H9 (cell line): Measurements from ENCODE around the gene OR6Y1. TPM values are rescaled to one million over a fixed set of nuclear protein-coding genes. Genes with fewer than 3 reads are reported as not detected.

Experiments used
- DNase-seq: peaks from one replicate; pipeline ENCODE4 v3.0.0-alpha.2; 2017
- H2AFZ ChIP-seq: one replicate; pipeline ENCODE4 v1.6.1; 2013; ENCODE audit warnings: mild to moderate bottlenecking, low read length, control low read depth, moderate library complexity
- H2AK5ac ChIP-seq: 2 replicates; pipeline ENCODE4 v1.6.1; 2013; ENCODE audit warnings: low read length, control low read depth, mixed read lengths; ENCODE audit not compliant: insufficient read length
- H2BK120ac ChIP-seq: one replicate; pipeline ENCODE4 v1.6.1; 2013; ENCODE audit warnings: low read depth, mild to moderate bottlenecking, low read length, control low read depth, inconsistent platforms; ENCODE audit not compliant: poor library complexity, severe bottlenecking
- H2BK12ac ChIP-seq: 2 replicates; pipeline ENCODE4 v1.6.1; 2013; ENCODE audit warnings: low read length, control low read depth, mixed read lengths, low read depth; ENCODE audit not compliant: insufficient read length
- H2BK15ac ChIP-seq: 2 replicates; pipeline ENCODE4 v1.6.1; 2013; ENCODE audit warnings: low read depth, low read length, control low read depth
- H2BK20ac ChIP-seq: one replicate; pipeline ENCODE4 v1.6.1; 2013; ENCODE audit warnings: low read depth, mild to moderate bottlenecking, low read length, control low read depth, inconsistent platforms; ENCODE audit not compliant: poor library complexity, severe bottlenecking
- H2BK5ac ChIP-seq: 2 replicates; pipeline ENCODE4 v1.6.1; 2013; ENCODE audit warnings: low read length, control low read depth, mixed read lengths; ENCODE audit not compliant: insufficient read length
- H3K14ac ChIP-seq: 2 replicates; pipeline ENCODE4 v1.6.1; 2013; ENCODE audit warnings: low read length, control low read depth; ENCODE audit not compliant: insufficient read depth
- H3K18ac ChIP-seq: 2 replicates; pipeline ENCODE4 v1.6.1; 2013; ENCODE audit warnings: low read depth, mild to moderate bottlenecking, mixed read lengths, low read length, control low read depth; ENCODE audit not compliant: insufficient read length
- H3K23ac ChIP-seq: 2 replicates; pipeline ENCODE4 v1.6.1; 2013; ENCODE audit warnings: low read length, control low read depth, mixed read lengths, low read depth; ENCODE audit not compliant: insufficient read length
- H3K23me2 ChIP-seq: 2 replicates; pipeline ENCODE4 v1.6.1; 2013; ENCODE audit warnings: low read depth, mild to moderate bottlenecking, mixed read lengths, low read length, control low read depth; ENCODE audit not compliant: insufficient read length, poor library complexity, severe bottlenecking
- H3K27ac ChIP-seq: 2 replicates; pipeline ENCODE4 v1.5.1; 2013; ENCODE audit warnings: low read length, control low read depth, mixed read lengths, low read depth; ENCODE audit not compliant: insufficient read length
- H3K27me3 ChIP-seq: 2 replicates; pipeline ENCODE4 v1.6.1; 2013; ENCODE audit warnings: low read length, control low read depth, inconsistent platforms; ENCODE audit not compliant: insufficient read depth
- H3K4ac ChIP-seq: 2 replicates; pipeline ENCODE4 v1.6.1; 2013; ENCODE audit warnings: low read depth, mild to moderate bottlenecking, control low read depth, inconsistent platforms, low read length, moderate library complexity
- H3K4me1 ChIP-seq: 2 replicates; pipeline ENCODE4 v1.6.1; 2013; ENCODE audit warnings: low read length, control low read depth, inconsistent platforms; ENCODE audit not compliant: insufficient read depth
- H3K4me2 ChIP-seq: 2 replicates; pipeline ENCODE4 v1.6.1; 2013; ENCODE audit warnings: low read length, control low read depth, mixed read lengths; ENCODE audit not compliant: insufficient read length, insufficient read depth
- H3K56ac ChIP-seq: 2 replicates; pipeline ENCODE4 v1.6.1; 2013; ENCODE audit warnings: low read depth, mild to moderate bottlenecking, mixed read lengths, low read length, control low read depth; ENCODE audit not compliant: insufficient read length
- H3K79me1 ChIP-seq: 2 replicates; pipeline ENCODE4 v1.6.1; 2013; ENCODE audit warnings: low read depth, mild to moderate bottlenecking, moderate library complexity, low read length, control low read depth, inconsistent platforms; ENCODE audit not compliant: insufficient read depth, poor library complexity, severe bottlenecking
- H3K79me2 ChIP-seq: 2 replicates; pipeline ENCODE4 v1.6.1; 2013; ENCODE audit warnings: low read length, control low read depth, inconsistent platforms; ENCODE audit not compliant: insufficient read depth
- H3K9ac ChIP-seq: 2 replicates; pipeline ENCODE4 v1.6.1; 2013; ENCODE audit warnings: low read length, control low read depth, mixed read lengths; ENCODE audit not compliant: insufficient read length; ENCODE audit errors: extremely low read depth
- H3K9me3 ChIP-seq: one replicate; pipeline ENCODE4 v1.6.1; 2013; ENCODE audit warnings: low read depth, low read length, inconsistent platforms; ENCODE audit not compliant: control insufficient read depth
- H3T11ph ChIP-seq: one replicate; pipeline ENCODE4 v1.6.1; 2013; ENCODE audit warnings: mild to moderate bottlenecking, low read length, control low read depth, inconsistent platforms
- H4K20me1 ChIP-seq: one replicate; pipeline ENCODE4 v1.6.1; 2013; ENCODE audit not compliant: control insufficient read depth, insufficient read length, insufficient read depth
- H4K5ac ChIP-seq: 2 replicates; pipeline ENCODE4 v1.6.1; 2013; ENCODE audit warnings: low read depth, mild to moderate bottlenecking, mixed read lengths, low read length, control low read depth; ENCODE audit not compliant: insufficient read length
- H4K8ac ChIP-seq: replicated peaks from 2 replicates; pipeline ENCODE4 v1.6.1; 2013; ENCODE audit warnings: low read length, control low read depth, mixed read lengths, low read depth; ENCODE audit not compliant: insufficient read length
- H4K91ac ChIP-seq: 2 replicates; pipeline ENCODE4 v1.6.1; 2013; ENCODE audit warnings: low read depth, mild to moderate bottlenecking, moderate library complexity, mixed read lengths, low read length, control low read depth; ENCODE audit not compliant: insufficient read length
- H3K27ac Mint-ChIP-seq, 3 experiments: 2 replicates in 2 of 3; 3 replicates in 1 of 3; pipeline ENCODE4 v1.8.0; 2020 to 2021; ENCODE audit warnings: mixed read lengths in 3 of 3, mild to moderate bottlenecking in 1 of 3, moderate library complexity in 1 of 3
- H3K27me3 Mint-ChIP-seq: 2 replicates; pipeline ENCODE4 v1.8.0; 2021; ENCODE audit warnings: low read depth, mild to moderate bottlenecking, moderate library complexity, mixed read lengths
- H3K36me3 Mint-ChIP-seq, 3 experiments: 2 replicates in 2 of 3; 3 replicates in 1 of 3; pipeline ENCODE4 v1.8.0; 2020 to 2021; ENCODE audit warnings: low read depth in 3 of 3, mixed read lengths in 3 of 3; ENCODE audit not compliant: insufficient read depth in 1 of 3
- H3K4me1 Mint-ChIP-seq, 2 experiments: 2 replicates each; pipeline ENCODE4 v1.8.0; 2020; ENCODE audit warnings: mixed read lengths in 2 of 2
- H3K4me3 Mint-ChIP-seq, 2 experiments: 2 replicates in 1 of 2; 3 replicates in 1 of 2; pipeline ENCODE4 v1.8.0; 2020 to 2021; ENCODE audit warnings: mild to moderate bottlenecking in 2 of 2, mixed read lengths in 2 of 2, moderate library complexity in 1 of 2
- H3K9me3 Mint-ChIP-seq, 2 experiments: 2 replicates in 1 of 2; 3 replicates in 1 of 2; pipeline ENCODE4 v1.8.0; 2020; ENCODE audit warnings: mild to moderate bottlenecking in 2 of 2, mixed read lengths in 2 of 2, moderate library complexity in 1 of 2
- WGBS: extraction: QIAGEN DNeasy Blood & Tissue Kit; methylation state at CpG from one replicate; pipeline ENCODE4 v1.1.7; 2013; ENCODE audit warnings: missing lambda C conversion rate, low lambda C conversion rate, mixed read lengths; ENCODE audit not compliant: insufficient read length; ENCODE audit errors: extremely low coverage; 5-methylcytosine and 5-hydroxymethylcytosine counted together
- total RNA-seq: library from RNA; stranded (reverse); gene quantifications from 2 replicates; pipeline ENCODE4 v1.2.1, GENCODE V29; 2021
- TF ChIP-seq, protein P1 (sequence below): fragments of 200-600 bp; sonication (generic); conservative IDR thresholded peaks from 3 replicates; pipeline ENCODE4 v1.8.0; 2021; ENCODE audit warnings: antibody characterized with exemption, mild to moderate bottlenecking

The OR6Y1 gene
- total RNA-seq, 1 experiment from 2014 or later = not detected

DNA sequence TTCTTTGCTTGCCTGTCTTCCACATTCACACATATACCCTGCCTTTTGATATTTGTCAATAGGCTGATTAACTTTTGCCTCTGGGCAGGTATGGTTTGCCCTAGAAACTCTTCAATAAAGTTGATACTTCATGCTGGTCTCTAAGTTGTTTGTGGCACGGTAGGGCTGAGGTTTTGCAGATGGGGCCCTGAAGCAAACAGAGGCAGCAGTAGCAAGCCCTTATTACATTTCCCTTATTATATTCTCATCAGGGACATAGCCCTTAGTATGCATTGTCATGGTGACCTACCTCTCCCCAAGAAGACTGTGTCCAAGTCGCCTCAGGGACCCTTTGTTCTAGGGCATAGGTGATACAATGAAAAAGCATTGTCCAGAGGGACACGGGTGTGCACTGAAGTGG is 16.3 kb upstream of the OR6Y1 start, which contains the start of gene OR6P1:
Gene OR6P1, minus strand, starts transcription at position 101 of the 400 bp plus-strand sequence. CDS start 6,976 bp downstream, outside the sequence.
- H3K79me1 ChIP-seq = no peaks in the 10 kb centered on the region
- DNase-seq = no peak
- no peak within 1 kb of the TSS for H2AK5ac ChIP-seq

More for the DNA sequence above, 16.3 kb upstream of the OR6Y1 start, which contains the start of gene OR6P1:
- H3K9ac ChIP-seq = no peak within 1 kb of the TSS
- H3K27me3 Mint-ChIP-seq = peaks cover 1% of the 10 kb centered on the region; the same call in 1 of the 2 replicates
- no peak within 1 kb of the TSS for H3K27ac ChIP-seq
- no peaks in the 10 kb centered on the region for H3K23me2 ChIP-seq
- no peaks in the 10 kb centered on the region for H3K36me3 Mint-ChIP-seq
- H2BK120ac ChIP-seq = no peak within 1 kb of the TSS
- H2BK5ac ChIP-seq = no peak within 1 kb of the TSS
- WGBS = no CpG with 5 or more reads among the region's 3 CpGs
- no peak within 1 kb of the TSS for H4K8ac ChIP-seq
- H3K14ac ChIP-seq = no peak within 1 kb of the TSS
- H3K23ac ChIP-seq = no peak within 1 kb of the TSS
- H3K4me2 ChIP-seq = no peak within 1 kb of the TSS
- no peak within 1 kb of the TSS for H3K4ac ChIP-seq
- H3K27ac Mint-ChIP-seq = no peak within 1 kb of the TSS
- H2AFZ ChIP-seq = no peak within 1 kb of the TSS
- H2BK20ac ChIP-seq = no peak within 1 kb of the TSS
- H3K27me3 ChIP-seq = no peaks in the 10 kb centered on the region
- H3K4me3 Mint-ChIP-seq = no peak within 1 kb of the TSS
- H4K20me1 ChIP-seq = no peaks in the 10 kb centered on the region
- H2BK12ac ChIP-seq = no peak within 1 kb of the TSS
- no peaks in the 10 kb centered on the region for H3K4me1 Mint-ChIP-seq
- H3K4me1 ChIP-seq = no peaks in the 10 kb centered on the region
- no peak within 1 kb of the TSS for H3K56ac ChIP-seq
- H3K9me3 Mint-ChIP-seq = no peaks in the 10 kb centered on the region
- H3T11ph ChIP-seq = no peak within 1 kb of the TSS
- H4K91ac ChIP-seq = no peak within 1 kb of the TSS
- TF ChIP-seq, protein P1, sequence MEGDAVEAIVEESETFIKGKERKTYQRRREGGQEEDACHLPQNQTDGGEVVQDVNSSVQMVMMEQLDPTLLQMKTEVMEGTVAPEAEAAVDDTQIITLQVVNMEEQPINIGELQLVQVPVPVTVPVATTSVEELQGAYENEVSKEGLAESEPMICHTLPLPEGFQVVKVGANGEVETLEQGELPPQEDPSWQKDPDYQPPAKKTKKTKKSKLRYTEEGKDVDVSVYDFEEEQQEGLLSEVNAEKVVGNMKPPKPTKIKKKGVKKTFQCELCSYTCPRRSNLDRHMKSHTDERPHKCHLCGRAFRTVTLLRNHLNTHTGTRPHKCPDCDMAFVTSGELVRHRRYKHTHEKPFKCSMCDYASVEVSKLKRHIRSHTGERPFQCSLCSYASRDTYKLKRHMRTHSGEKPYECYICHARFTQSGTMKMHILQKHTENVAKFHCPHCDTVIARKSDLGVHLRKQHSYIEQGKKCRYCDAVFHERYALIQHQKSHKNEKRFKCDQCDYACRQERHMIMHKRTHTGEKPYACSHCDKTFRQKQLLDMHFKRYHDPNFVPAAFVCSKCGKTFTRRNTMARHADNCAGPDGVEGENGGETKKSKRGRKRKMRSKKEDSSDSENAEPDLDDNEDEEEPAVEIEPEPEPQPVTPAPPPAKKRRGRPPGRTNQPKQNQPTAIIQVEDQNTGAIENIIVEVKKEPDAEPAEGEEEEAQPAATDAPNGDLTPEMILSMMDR = no peak
- no peak within 1 kb of the TSS for H2BK15ac ChIP-seq
- H3K79me2 ChIP-seq = no peaks in the 10 kb centered on the region
- H3K18ac ChIP-seq = no peak within 1 kb of the TSS
- no peak within 1 kb of the TSS for H4K5ac ChIP-seq
- no peaks in the 10 kb centered on the region for H3K9me3 ChIP-seq
